GM19193 (cell line): ENCODE results near the gene MSH6.

Experiments used
- POLR2A ChIP-seq: IDR thresholded peaks from 4 replicates; pipeline ENCODE4 v1.6.1; 2011; ENCODE audit not compliant: insufficient read depth, insufficient read length; ENCODE audit errors: extremely low read depth

Gene MSH6

GRCh38 chr2:47782671-47783485 lies at the start of gene MSH6:
Gene MSH6, plus strand, starts transcription at chr2:47783145. Its CDS starts 89 bp downstream, at chr2:47783234.
- peak; percentile 80 for TF ChIP-seq POLR2A

GRCh38 chr2:47735136-47735869 lies 47.6 kb upstream of the MSH6 start:
- TF ChIP-seq POLR2A, result no peak

- TF ChIP-seq POLR2A, result no peak
These were observed 47.0 kb upstream of the MSH6 start for GRCh38 chr2:47735912-47736311.

DNA sequence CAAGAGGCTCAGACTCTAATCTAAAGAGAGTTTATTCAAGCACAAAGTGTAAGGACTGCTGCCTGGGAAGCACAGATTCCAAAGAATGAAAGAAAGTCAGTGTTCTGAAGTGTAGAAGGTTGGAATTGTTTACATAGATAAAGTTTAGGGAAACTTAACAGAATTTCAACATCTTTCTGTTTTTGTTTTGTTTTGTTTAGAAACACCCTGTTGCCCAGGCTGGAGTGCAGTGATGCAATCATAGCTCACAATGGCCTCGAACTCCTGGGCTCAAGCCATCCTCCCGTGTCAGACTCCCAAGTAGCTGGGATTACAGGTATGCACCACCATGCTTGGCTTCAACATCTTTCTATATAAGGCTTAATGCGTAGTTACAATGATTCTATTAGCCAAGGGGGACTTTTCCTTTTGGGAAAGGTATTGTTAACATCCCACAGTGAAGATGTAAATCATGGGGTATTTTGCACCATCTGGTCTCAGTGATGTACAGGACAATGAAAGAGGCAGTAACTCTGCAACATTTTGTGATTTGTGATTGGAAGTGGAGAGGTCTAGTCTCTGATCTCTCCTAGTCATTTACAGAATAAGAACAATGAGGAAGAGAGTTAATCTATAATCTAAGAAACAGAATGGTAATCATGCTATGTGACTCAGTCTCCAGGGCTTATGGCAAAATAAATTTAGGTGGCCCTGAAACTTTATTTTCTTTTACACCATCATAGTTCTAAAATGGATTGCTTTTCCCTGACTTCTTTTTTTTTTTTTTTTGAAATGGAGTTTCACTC lies 45.6 kb upstream of the MSH6 start:
- no peak for TF ChIP-seq POLR2A

GRCh38 chr2:47738331-47738730 lies 44.6 kb upstream of the MSH6 start:
- TF ChIP-seq POLR2A, result no peak

DNA sequence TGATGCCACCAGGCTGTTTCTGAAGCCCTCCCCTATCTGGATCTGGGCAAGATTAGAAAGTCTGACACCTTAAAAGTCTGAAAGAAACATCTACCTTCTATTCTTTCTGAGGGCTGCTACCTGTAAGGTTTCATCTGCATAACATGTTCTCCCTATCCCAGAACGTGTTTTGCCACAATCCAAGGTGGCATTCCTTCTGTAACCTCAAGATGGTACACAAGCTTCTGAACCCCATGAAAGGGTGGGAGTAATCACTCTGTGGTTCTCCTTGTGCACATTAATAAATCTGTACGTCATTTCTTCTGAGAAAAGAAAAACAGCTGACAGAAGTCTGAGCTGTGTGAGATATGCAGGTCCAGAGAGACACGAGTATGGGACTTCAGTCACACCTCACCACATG lies 41.8 kb upstream of the MSH6 start:
- no peak for TF ChIP-seq POLR2A

GRCh38 chr2:47741637-47742036 lies 41.3 kb upstream of the MSH6 start:
- no peak for TF ChIP-seq POLR2A

DNA sequence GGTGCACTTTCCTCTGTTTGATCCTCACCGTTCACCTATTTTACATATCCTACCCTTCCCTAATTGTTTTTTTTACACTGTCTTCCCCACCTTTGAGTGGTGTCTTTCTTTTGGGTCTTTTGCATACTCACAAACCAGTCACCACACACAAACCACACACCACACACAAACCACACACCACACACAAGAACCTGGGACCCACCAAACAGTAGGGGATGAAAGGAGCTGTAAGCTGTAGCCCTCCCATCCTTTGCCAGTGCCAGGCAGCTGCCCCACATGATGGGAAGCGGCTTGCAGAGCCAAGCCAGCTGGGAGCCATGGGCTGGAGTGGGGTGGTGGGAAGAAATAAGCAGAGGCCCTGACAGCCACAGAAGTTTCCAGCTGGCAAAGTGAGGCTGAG lies 38.9 kb upstream of the MSH6 start:
- TF ChIP-seq POLR2A, result no peak

GRCh38 chr2:47747878-47748277 lies 35.1 kb upstream of the MSH6 start:
- TF ChIP-seq POLR2A, result no peak

DNA sequence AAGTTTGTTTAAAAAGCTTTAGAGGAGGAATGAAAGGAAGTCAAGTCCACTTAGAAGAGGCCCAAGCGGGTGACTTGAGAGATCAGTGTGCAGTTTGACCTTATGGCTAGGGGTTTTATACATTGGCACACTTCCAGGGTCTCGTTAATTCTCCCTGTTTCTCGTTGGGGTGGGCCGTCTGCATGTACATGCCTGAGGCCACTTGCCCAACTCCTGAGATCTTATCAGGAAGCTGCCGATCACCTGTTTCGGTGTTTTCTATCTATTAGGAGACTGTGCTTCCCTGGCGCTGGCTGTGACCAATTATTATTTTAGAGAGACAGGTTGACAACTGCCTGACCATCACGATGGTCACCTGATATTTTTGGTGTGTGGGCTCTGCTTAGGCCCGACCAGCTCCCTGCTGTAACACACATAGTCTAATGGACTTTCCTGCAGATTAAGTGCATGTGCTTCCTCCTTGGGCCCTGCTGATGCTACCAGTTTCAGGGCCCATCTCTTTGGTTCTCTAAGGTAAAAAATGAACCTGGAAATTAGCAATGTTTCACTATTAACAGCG lies 31.0 kb upstream of the MSH6 start:
- no peak for TF ChIP-seq POLR2A

DNA sequence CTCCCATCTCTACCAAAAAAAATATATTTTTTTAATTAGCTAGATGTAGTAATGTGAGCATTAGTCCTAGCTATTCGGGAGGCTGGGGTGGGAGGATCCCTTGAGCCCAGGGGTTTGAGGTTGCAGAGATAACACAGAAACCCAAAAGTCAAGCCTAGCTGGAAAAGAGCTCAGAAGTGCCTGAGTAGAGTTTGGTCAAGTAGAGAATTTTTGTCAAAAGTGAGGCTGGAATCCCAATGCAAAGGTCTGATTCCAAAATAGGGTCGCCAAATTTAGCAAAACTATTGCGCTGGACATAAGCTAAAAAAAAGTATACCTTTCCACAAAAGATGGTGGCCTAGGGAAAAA lies 15.5 kb upstream of the MSH6 start:
- no peak for TF ChIP-seq POLR2A

DNA sequence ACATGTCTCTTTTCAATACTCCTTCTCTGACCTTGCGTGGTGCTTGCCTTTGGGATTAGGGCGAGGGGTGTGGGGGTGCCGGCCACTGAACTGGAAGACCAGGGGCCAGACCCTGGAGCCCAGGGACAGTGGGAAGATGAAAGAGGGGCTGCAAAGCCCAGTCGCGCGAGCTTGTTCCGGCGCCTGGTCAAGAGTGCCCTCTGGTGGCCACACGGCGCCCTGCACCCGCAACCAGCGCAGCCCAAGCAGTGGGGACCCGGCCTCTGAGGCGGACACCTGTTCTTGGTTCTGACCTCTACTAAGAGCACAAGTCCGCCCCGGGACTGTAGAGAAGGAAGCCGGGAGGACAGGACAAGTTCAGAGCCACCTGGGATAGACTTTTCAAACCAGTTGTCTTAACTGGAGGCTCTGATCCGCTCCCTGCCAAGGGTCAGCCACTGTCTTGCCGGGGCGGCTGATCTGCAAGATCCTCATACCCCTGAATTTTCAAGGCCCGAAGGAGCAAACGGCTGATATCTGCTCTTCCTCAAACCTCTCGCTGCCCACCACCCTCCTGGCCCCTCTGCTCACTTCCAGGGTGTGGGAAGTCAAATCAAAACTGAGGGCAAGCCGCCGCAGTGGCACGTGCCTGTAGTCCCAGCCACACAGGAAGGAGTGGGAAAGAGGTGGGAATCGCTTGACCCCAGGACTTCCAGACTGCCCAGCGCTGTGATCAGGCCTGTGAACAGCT lies 14.9 kb upstream of the MSH6 start:
- TF ChIP-seq POLR2A, result no peak

- no peak for TF ChIP-seq POLR2A
These were observed 13.6 kb upstream of the MSH6 start for GRCh38 chr2:47769318-47769717.

- TF ChIP-seq POLR2A, result no peak
These were observed 11.7 kb upstream of the MSH6 start for GRCh38 chr2:47771211-47771610.
